OCI-LY7 (cell line): ENCODE results near the gene ELF1.

Experiments
- CTCF ChIP-seq: fragments of 200-600 bp; sonication (generic); conservative IDR thresholded peaks from 2 replicates; pipeline ENCODE4 v1.5.1; 2014; ENCODE audit warnings: mild to moderate bottlenecking, antibody characterized with exemption, low read length, moderate library complexity, mixed read lengths
- EZH2phosphoT487 ChIP-seq: fragments of 200-600 bp; sonication (generic); IDR thresholded peaks from 2 replicates; pipeline ENCODE4 v1.6.1; 2018; ENCODE audit warnings: low read depth, borderline replicate concordance, mild to moderate bottlenecking, mixed run types, antibody characterized with exemption, low read length, moderate library complexity, mixed read lengths

GRCh38 chr13:40946485-40946884, 72.6 kb downstream of the ELF1 start:
- no peak for TF ChIP-seq CTCF
- TF ChIP-seq EZH2phosphoT487 = no peak
